ENCODE data around the gene XRRA1. TPM values are rescaled to one million over a fixed set of nuclear protein-coding genes. Genes with fewer than 3 reads are reported as not detected.

XRRA1 gene
- total RNA-seq, 1 experiment from 2014 or later: 17.3 TPM

DNA sequence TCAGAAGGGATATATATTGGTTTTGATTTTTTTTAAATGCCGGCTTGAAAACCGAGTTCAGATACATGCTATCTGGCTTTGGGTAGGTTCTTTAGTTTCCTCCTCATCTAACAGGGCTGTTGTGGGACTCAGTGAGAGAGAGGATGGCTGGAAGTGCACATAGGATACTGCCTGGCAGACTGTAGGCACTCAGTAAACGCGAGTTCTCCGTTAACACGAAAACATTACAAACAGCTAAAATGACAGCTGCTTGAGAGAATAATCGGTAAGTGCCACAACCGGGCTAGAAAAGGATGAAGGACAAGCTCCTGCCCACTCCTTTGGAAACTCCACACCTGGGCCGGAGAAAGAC is 369 bp downstream of the XRRA1 start (continued):
- TF ChIP-seq EZH2 (IDR thresholded peaks at IDR 0.05) (no peak), SRF (IDR thresholded peaks at IDR 0.05; ENCODE audit: low read depth) (no peak), ZNF274 (IDR thresholded peaks at IDR 0.05; ENCODE audit: low read depth, low read length) (no peak), YY1 (IDR thresholded peaks at IDR 0.05; ENCODE audit: extremely low read depth, insufficient replicate concordance, low read depth, low read length) (no peak)

- peaks cover 0 to 8% of the 10 kb centered on the region in 2 experiments; a peak in 1 of 4 replicates for H3K4me1 ChIP-seq (ENCODE audit: control insufficient read depth in 1 of 2, insufficient read depth in 2 of 2, low read length in 2 of 2)
- no peak overlapping the region for H2AFZ ChIP-seq (ENCODE audit: low read depth, low read length, poor library complexity, severe bottlenecking)
- H3K4me2 ChIP-seq (ENCODE audit: low read length): no peak overlapping the region
- BruUV-seq (replicated peaks): no TSS peak
- intact Hi-C loops (cut with micrococcal nuclease): no loop called here
- H3K9me3 ChIP-seq (ENCODE audit: control insufficient read depth in 1 of 2, insufficient read depth in 1 of 2, low read depth in 1 of 2, low read length in 2 of 2): no peaks in the 10 kb centered on the region
- ATAC-seq: no peak
- no peak for TF ChIP-seq MAX (IDR thresholded peaks at IDR 0.05)
- no peak for TF ChIP-seq ZFX (IDR thresholded peaks at IDR 0.05)
- no peak for TF ChIP-seq POLR2A (IDR thresholded peaks at IDR 0.05; ENCODE audit: borderline replicate concordance, extremely low read depth, insufficient read depth, insufficient read length)
- no peak for TF ChIP-seq RAD21 (IDR thresholded peaks at IDR 0.05; ENCODE audit: low read depth)
- TF ChIP-seq, protein P1, sequence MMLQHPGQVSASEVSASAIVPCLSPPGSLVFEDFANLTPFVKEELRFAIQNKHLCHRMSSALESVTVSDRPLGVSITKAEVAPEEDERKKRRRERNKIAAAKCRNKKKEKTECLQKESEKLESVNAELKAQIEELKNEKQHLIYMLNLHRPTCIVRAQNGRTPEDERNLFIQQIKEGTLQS (IDR thresholded peaks at IDR 0.05): no peak
- TF ChIP-seq, protein P2, sequence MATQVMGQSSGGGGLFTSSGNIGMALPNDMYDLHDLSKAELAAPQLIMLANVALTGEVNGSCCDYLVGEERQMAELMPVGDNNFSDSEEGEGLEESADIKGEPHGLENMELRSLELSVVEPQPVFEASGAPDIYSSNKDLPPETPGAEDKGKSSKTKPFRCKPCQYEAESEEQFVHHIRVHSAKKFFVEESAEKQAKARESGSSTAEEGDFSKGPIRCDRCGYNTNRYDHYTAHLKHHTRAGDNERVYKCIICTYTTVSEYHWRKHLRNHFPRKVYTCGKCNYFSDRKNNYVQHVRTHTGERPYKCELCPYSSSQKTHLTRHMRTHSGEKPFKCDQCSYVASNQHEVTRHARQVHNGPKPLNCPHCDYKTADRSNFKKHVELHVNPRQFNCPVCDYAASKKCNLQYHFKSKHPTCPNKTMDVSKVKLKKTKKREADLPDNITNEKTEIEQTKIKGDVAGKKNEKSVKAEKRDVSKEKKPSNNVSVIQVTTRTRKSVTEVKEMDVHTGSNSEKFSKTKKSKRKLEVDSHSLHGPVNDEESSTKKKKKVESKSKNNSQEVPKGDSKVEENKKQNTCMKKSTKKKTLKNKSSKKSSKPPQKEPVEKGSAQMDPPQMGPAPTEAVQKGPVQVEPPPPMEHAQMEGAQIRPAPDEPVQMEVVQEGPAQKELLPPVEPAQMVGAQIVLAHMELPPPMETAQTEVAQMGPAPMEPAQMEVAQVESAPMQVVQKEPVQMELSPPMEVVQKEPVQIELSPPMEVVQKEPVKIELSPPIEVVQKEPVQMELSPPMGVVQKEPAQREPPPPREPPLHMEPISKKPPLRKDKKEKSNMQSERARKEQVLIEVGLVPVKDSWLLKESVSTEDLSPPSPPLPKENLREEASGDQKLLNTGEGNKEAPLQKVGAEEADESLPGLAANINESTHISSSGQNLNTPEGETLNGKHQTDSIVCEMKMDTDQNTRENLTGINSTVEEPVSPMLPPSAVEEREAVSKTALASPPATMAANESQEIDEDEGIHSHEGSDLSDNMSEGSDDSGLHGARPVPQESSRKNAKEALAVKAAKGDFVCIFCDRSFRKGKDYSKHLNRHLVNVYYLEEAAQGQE (IDR thresholded peaks at IDR 0.05; ENCODE audit: low read depth): no peak
- no peak for TF ChIP-seq ZNF274 (IDR thresholded peaks at IDR 0.05; ENCODE audit: low read depth, low read length)
- no peak for TF ChIP-seq ZBTB33 (IDR thresholded peaks at IDR 0.05; ENCODE audit: extremely low read depth, insufficient replicate concordance, low read length)
- no peak for TF ChIP-seq ELF1 (IDR thresholded peaks at IDR 0.05; ENCODE audit: borderline replicate concordance, low read depth)
- TF ChIP-seq TCF7L2 (IDR thresholded peaks at IDR 0.05; ENCODE audit: borderline replicate concordance, extremely low read depth, insufficient read depth, insufficient read length): no peak
- TF ChIP-seq POLR2AphosphoS5 (IDR thresholded peaks at IDR 0.05; ENCODE audit: low read depth, low read length): no peak
- ChIA-PET CTCF (interaction anchor here (1.4 kb wide), 1 partner anchor 13 kb away, joined by 3 read pairs; no protein-coding TSS in a partner anchor), POLR2A (no interaction called here), RAD21 (ENCODE audit: low non-redundant PET in 1 of 2, low total read pairs in 2 of 2, uncharacterized antibody in 2 of 2, unreplicated experiment in 2 of 2) (no interaction called here)
- H3K4me3 ChIP-seq (replicated peaks in 1 of 2; ENCODE audit: low read depth in 1 of 2, low read length in 2 of 2): no peak overlapping the region
- H3K79me2 ChIP-seq (ENCODE audit: insufficient read depth, low read length): peaks cover 3% of the 10 kb centered on the region; the same call in 1 of the 2 replicates
- H3K27ac ChIP-seq (ENCODE audit: low read depth, low read length): no peak overlapping the region
- no peak overlapping the region for H3K9ac ChIP-seq (ENCODE audit: low read length)
- H4K20me1 ChIP-seq (ENCODE audit: insufficient read depth): no peaks in the 10 kb centered on the region
- H3K27me3 ChIP-seq (ENCODE audit: insufficient read depth, low read length): no peaks in the 10 kb centered on the region
- H3K9me2 ChIP-seq (ENCODE audit: insufficient read depth): no peaks in the 10 kb centered on the region
- peaks cover 0 to 2% of the 10 kb centered on the region in 2 experiments; a peak in 1 of 4 replicates for H3K36me3 ChIP-seq (ENCODE audit: control insufficient read depth in 1 of 2, insufficient read depth in 2 of 2, low read length in 2 of 2)
- no peak for DNase-seq (ENCODE audit: low read depth, low spot score)
Measured at GRCh38 chr11:74942073-74942759, 6.7 kb downstream of the XRRA1 start.
